COR-L47 (cell line): Measurements from ENCODE around the gene EEF1AKMT4.

Experiments
- DNase-seq: peaks from one replicate; lab custom pipeline; 2025; lab: John Stamatoyannopoulos, UW

The EEF1AKMT4 gene

GRCh38 chr3:184249412-184250166 lies at the start of gene EEF1AKMT4:
Gene EEF1AKMT4 (plus strand): TSS chr3:184249672. CDS start chr3:184249695, 23 bp downstream.
- peak; percentile 100 for DNase-seq

GRCh38 chr3:184200825-184201224 lies 48.6 kb upstream of the EEF1AKMT4 start:
- DNase-seq: no peak

GRCh38 chr3:184203526-184203925 lies 45.9 kb upstream of the EEF1AKMT4 start:
- DNase-seq: no peak

GRCh38 chr3:184209146-184209923 lies 40.1 kb upstream of the EEF1AKMT4 start:
- no peak for DNase-seq

- no peak for DNase-seq
Measured at GRCh38 chr3:184211297-184211696, 38.2 kb upstream of the EEF1AKMT4 start.

- no peak for DNase-seq
Measured at GRCh38 chr3:184211718-184212117, 37.8 kb upstream of the EEF1AKMT4 start.

- no peak for DNase-seq
Measured at GRCh38 chr3:184218814-184219213, 30.7 kb upstream of the EEF1AKMT4 start.

- no peak for DNase-seq
Measured at GRCh38 chr3:184222521-184222920, 27.0 kb upstream of the EEF1AKMT4 start.

- no peak for DNase-seq
Measured at GRCh38 chr3:184223946-184224345, 25.5 kb upstream of the EEF1AKMT4 start.

GRCh38 chr3:184227481-184227935 lies 22.0 kb upstream of the EEF1AKMT4 start:
- DNase-seq: peak; percentile 30

GRCh38 chr3:184228376-184229137 lies 20.9 kb upstream of the EEF1AKMT4 start:
- DNase-seq: no peak

- peak; percentile 90 for DNase-seq
Measured at GRCh38 chr3:184229394-184230080, 19.9 kb upstream of the EEF1AKMT4 start, which contains the start of gene VWA5B2. Gene VWA5B2 (plus strand): TSS chr3:184229585. CDS start chr3:184230529, 944 bp downstream.

- peak; percentile 83 for DNase-seq
Measured at GRCh38 chr3:184230081-184230602, 19.3 kb upstream of the EEF1AKMT4 start.

- peak; percentile 76 for DNase-seq
Measured at GRCh38 chr3:184230603-184231528, 18.6 kb upstream of the EEF1AKMT4 start.

GRCh38 chr3:184231671-184232070 lies 17.8 kb upstream of the EEF1AKMT4 start:
- no peak for DNase-seq

GRCh38 chr3:184233127-184233843 lies 16.2 kb upstream of the EEF1AKMT4 start:
- DNase-seq: no peak

GRCh38 chr3:184234224-184234623 lies 15.2 kb upstream of the EEF1AKMT4 start:
- peak; percentile 17 for DNase-seq

- no peak for DNase-seq
Measured at GRCh38 chr3:184234671-184235380, 14.6 kb upstream of the EEF1AKMT4 start.
